ENCODE measurements around the gene RSF1.
"Not testable (repeated sequence)": the region's sequence is repeated elsewhere in the genome, so short reads cannot be mapped to it uniquely, and the experiment has no call there.

Gene RSF1

DNA sequence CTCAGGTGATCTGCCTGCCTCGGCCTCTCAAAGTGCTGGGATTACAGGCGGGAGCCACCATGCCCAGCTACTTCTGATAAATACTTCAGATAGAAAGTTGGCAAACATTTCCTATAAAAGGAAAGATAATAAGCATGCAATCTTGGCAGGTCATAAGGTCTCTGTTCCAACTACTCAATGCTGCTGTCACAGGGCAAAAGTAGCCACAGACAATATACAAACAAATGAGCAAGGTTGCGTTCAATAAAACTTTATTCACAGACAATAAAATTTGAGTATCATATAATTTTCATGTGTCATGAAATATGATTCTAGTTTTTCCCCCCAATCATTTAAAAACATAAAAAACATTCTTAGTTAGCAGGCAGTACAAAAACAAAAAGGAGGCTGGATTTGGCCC, 129.9 kb downstream of the RSF1 start:
- DNase-seq (ENCODE audit: low read depth), result no peak

DNA sequence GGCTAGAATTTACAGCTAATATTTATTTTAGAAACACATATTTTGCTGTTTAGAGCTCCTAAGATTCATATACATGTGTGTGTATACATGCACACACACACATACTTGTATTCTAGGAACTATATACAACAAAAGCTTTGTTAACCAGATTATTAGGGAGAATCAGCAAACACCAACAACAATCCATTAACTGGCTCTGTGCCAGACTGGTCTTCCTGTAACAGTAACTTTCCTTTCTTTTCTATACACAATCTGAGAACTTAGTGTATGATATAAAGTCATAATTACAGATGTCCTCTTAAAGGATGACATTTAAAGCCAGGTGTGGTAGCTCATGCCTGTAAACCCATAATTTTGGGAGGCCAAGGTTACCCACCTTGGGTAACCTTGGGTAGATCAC, 133.4 kb downstream of the RSF1 start:
- no peak for DNase-seq (ENCODE audit: low read depth)

DNA sequence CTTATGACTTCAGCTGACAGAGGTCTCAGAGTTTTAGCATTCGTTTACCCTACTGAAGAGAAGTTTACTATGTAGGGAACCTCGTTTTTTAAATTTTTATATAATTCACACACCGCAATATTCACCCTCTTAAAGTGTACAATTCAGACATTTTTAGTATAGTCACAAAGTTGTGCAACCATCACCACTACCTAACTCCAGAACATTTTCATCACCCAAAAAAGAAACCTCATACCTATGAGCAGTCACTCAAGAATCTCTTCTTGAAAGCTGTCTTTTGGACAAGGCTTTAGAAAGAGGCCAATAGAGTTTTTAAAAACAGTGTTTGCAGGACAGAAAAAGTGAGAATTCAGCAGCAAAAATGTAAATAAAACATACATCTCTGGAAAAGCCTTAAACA, 143.4 kb downstream of the RSF1 start:
- DNase-seq (ENCODE audit: low read depth), result no peak

DNA sequence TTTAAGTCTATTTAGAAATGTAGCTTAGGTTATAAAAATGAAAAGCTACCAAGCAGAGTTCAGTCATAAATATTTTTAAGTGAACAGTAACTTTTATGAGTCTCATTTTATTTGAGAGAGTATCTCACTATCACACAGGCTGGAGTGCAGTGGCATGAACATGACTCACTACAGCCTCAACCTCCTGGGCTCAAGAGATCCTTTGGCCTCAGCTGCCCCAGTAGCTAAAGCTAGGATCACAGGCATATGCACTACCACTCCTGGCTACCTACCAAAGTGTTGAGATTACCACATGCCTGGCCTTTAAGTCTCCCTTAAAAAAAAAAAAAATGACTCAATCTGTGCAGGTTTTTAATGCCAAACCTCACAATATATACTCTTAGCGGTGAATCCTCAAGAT, 148.3 kb downstream of the RSF1 start:
- DNase-seq (ENCODE audit: low read depth), result no peak

DNA sequence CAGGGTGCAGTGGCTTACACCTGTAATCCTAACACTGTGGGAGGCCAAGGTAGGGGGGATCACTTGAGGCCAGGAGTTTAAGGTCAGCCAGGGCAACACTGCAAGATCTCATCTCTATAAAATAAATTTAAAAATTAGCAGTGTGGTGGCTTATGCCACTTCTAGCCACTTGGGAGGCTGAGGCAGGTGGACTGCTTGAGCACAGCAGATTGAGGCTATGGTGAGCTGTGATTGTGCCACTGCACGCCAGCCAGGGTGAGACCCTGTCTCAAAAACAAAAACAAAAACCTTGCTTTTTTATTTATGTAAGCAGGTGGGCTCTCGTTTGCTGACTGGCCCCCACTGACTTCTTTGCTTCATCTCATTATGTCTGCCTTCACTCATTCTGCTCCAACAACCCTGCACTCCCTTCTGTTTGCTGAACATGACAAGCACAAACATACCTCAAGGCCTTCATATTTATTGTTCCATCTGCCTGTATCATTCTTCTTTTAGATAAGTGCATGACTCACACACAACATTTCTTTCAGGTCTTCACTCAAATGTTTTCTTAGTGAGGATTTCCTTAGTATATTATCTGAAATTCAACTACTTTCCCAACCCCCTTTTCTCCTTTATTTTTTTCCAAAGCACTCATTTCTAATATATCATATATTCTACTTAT, 150.5 kb downstream of the RSF1 start:
- no peak for DNase-seq (ENCODE audit: low read depth)

DNA sequence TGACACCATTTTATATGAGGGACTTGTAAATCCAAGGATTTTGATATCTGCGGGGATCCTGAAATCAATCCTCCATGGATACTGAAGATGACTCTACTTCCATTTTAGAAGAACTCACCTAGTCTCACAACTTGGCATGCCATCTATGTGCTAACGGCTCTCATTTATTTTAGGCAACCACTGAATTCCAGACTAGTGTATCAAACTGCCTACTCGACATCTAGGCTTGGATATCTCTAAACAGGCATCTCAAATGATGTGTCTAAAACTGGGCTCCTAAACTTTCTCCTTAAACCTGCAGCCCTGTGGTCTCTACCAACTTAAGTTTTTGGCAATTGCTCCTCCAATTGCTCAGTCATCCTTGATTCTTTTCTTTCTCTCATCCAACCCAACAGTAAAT, 151.8 kb downstream of the RSF1 start:
- no peak for DNase-seq (ENCODE audit: low read depth)

DNA sequence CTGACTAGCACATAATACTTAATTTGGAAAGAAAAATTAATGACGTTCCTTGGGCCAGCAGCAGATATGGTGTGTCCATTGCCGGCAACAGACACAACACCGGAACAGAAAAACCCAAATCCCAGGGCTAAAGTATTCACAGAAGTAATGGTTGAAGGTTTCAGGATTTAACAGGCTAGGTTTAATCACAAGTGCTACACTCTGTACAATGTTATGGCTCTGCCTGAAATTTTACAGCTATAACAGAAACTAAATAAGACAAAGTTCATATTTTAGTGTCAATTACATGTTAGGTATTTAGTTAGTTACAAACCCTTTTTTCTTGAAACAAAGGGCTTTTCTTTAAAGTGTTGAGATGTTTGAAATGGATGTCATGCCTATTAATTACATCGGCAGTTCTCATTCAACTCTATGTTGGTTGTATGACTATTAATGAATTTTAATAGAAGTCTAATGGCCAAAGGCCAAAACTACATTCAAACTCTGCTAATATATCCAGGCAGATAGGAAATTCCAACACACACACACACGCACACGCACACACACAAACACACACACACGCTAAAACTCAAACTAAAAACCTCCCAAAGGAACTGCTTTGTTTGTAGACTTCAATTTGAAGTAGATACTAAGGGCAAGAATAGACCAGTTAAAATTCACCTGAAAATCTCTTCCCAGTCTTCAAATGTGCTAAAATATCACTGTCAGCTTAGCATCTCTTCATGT, 155.1 kb downstream of the RSF1 start:
- no peak for DNase-seq (ENCODE audit: low read depth)

DNA sequence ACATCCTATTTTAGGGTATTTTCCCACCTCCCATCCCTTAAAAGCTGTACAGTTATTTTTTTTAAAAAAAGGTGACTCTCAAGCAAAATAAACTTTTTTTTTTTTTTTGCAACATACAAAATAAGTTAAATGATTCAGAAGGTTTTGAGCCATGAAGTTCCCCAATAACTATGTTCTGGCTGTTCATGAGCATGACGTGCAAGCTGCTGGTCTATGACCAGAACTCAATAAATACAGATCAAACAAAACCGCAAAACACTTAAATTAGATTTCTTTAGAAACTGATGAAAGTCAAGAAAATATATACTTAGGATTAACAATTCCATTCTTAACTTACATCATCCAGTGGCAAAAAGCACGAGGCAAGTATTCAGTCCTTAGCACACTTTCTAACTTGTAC, 158.9 kb downstream of the RSF1 start:
- DNase-seq (ENCODE audit: low read depth), result no peak

DNA sequence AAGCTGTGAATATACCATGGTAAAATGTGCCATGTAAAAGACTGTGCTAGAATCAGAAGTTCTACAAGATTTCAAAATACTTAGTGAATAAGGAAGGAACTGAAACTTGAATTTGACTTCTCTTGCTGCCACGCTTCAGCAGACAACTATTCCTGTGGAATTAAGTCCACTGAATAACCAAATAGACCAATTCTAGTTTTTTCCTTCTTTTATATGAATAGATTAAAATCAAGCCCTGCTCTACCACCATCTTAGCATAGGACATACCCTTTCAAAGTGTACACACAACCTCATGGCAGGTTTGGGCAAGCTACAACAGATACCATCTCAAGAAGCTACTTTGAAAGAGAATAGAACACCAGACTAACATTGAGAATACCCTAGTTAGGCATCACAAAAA, 159.6 kb downstream of the RSF1 start:
- DNase-seq (ENCODE audit: low read depth), result no peak

DNA sequence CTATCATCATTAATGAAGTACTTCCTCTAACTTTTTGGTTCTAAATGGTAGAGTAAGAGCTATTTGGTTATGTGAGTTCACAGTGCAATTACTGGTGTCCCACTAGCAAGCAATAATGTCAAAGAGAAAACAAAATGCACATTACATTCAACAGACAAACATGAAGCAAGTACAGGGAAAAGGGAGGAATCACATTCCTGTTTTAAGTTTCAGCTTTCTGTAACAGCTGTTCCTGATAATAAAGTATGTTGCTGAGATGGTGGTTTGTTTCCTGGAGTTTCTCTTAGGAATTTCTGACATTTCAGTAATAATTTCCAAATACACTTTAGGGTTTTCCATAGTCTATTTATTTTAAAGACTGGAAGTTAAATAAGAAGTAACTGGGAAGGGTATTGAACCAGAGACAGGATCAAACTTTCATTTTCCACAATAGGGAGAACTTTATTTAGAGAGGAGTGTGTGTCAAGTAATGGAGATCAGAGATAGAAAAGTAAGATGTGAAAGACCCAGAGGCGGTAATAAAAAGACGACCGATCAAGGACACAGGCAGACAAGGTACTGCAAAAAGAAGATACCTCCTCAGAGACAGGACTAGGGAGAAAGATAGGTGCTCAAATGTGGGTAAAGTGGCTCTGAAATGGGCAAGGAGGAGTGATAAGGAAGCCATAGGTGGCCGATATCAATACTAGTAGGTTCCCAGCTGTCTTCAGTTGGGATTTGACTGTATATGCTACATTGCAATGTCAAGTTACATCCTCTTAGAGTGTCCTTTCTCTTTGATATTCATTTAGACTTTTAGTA, 162.1 kb downstream of the RSF1 start:
- DNase-seq (ENCODE audit: low read depth), result no peak

DNA sequence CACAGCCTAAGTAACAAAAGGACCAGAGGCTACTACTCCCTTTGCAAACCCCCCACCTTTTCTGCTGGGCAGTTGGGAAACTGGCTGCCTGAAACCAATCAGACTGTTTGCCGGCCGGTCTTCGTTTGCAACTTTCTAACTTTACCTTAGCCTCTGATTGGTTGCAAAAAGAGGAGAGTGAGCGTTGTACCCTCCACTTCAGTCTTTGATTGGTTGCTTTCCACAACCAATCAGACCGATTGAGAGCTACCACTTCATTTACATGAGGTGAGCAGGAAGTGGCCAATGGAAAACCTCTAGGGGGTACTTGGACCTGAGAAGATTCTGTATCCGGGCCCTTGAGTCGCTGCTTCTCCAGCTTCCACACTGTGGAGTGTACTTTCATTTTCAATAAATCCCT, 164.2 kb downstream of the RSF1 start:
- DNase-seq (ENCODE audit: low read depth), result no peak

DNA sequence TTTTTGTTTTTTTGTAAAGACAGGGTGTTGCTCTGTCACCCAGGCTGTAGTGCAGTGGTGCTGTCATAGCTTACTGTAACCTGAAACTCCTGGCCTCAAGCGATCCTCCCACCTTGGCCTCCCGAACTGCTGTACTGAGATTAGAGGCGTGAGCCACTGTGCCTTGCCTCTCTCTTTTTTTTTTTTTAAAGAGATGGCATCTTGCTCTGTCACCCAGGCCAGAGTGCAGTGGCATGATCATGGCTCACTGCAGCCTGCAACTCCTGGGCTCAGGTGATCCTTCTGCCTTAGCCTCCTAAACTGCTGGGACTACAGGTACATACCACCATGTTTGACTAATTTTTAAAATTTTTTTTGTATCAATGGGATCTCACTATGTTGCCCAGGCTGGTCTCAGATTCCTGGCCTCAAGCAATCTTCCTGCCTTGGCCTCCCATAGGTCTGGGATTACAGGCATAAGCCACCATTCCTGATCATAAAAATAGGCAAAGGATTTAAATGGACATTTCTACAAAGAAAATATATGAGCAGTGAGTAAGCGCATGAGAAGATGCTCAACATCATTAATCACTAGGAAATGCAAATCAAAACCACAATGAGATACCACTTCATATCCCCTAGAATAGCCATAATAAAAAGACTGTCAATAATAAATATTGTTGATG, 165.6 kb downstream of the RSF1 start:
- DNase-seq (ENCODE audit: low read depth), result no peak

DNA sequence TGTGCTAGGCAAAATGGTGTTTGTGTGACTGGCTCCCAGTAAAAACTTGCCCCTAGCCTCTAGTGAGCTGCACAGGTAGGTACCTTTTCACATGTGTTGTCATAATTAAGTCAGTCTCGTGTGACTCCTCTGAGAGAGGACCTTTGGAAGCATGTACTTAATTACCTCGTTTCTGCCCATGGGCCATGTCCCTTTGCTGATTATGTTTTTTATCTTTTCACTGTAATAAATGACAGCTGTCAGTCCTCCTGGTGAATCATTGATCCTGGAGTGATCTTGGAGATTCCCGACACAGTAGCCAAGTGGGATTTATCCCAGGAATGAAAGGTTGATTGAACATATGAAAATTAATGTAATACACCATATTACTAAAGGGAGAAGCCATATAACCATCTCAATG, 170.4 kb downstream of the RSF1 start:
- DNase-seq (ENCODE audit: low read depth), result no peak

DNA sequence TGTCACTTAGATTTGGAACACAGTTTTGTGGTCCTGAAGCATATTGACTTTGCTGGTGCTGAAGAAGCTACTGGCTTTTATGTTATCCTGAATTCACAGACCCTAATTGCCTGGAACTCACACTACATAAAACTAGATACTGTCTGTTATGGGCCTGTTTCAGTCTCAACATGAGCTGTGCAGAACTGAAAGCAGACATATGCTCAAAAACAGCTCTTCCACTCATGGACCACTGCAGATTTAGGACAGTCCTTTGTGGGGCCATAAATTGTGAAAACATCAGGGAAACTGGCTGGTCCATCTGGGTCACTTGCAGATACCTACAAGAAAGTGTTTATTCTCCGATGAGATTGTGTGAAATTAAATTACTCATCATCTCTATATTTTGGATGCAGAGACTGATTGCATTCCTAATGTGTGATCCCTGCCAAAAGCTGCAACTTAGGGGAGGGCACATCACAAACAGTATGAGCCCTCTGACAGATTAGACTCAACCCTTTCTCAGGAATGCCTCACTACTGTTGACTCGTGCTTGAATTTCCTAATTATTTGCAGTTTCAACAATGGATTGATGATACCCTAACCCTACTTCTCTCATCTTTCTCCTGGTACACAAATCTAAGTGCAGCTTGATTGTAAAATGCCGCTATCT, 172.7 kb downstream of the RSF1 start:
- no peak for DNase-seq (ENCODE audit: low read depth)

DNA sequence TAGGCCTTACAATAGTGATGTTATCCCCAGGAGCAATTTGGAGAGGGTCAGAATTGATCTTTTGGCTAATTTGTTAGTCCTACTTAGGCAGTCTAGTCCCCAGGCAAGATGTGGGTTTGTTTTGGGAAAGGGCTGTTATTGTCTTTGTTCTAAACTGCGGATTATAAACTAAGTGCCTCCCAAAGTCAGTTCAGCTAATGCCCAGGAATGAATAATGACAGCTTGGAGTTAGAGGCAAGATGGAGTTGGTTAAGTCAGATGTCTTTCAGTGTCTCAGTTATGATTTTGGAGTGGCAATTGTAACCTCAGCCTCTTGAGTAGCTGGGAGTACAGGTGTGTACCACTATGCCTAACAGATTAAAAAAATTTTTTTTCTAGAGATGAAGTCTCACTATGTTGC, 175.6 kb downstream of the RSF1 start:
- no peak for DNase-seq (ENCODE audit: low read depth)

DNA sequence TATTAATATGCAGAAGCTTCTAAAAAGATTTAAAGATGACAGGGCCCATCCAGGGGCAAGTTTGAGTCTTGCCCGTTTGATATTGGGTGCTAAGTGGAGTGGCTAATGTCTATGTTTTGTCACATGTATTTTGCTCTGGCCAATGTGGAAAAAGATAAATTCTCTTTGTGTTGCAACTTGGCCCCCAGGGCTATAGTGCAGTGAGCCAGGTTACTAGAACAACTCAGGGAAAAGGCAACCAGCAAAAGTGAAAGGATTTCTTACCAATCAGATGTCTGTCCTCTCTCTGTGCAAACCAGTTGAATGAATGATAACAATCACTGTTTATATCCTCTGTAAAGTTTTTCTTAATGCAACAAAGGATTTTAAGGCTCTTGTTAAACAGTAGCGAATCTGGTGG, 178.3 kb downstream of the RSF1 start:
- DNase-seq (ENCODE audit: low read depth), result no peak

DNA sequence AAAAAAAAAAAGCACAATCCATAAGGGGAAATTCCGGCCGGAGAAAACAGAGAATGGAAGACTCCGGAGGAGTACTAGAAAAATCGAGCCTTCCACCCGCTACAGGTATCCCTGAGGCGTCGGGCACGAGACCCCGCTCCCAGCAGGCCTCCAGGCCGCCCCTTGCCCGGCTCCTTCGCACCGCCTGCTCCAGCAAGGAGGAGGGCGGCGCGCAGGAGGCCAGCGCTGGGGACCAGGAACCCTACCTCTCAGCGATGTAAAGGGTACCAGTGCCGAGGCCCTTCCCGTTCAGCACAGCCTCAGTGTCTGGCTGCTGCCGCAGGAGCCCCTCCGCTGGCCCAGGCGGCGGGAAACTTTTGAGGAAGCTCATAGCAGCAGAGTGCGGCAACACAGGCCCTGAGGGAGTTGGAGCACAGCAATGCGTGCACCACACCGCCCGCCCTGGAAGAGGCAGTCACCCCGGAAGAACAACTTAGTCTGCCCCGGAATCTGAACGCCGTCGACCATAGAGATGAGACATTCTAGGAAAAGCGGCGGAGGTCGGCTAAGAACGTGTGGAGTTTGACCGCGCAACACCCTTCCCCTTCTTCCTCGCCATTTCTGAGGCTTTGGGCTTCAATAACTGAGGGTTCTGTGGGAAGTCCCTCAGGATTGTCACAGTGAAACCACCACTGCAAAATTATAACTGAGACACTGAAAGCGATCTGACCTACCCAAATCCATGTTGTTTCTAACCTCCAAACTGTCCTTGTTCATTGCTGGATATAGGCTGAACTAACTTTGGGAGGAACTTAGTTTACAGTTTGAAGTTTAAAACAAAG, 183.0 kb downstream of the RSF1 start, which contains the start of gene CLNS1A:
Gene CLNS1A, minus strand, starts transcription at position 450 of the 821 bp plus-strand sequence. Its CDS starts 80 bp downstream, at position 370.
- DNase-seq (ENCODE audit: low read depth), result peak; percentile 50

DNA sequence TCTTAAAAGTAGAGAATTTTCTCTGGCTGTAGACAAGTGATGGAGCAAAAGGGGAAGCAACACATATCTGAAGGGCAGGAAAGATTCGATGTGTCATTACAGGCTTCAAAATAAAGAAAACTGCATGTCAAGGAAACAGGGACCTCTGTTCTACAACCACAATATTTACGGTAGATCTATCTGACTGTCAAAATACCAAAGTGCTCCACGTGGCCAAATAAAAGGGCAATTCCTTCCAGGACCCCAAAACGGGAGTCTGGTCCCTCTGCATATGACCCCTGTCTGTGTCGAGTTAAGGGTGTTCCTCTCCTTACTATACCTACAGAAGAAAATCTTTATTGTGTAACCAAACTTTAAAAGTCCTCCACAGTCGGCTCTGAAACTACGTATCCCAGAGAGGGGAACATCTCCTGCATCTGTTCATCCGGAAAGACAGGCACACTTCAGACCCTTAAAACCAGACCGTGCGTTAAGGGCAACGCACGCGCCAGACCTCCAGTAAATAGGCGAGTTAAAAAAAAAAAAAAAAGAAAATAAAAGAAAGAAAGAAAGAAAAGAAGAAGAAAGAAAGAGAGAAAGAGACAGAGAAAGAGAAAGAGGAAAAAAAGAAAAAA, 183.7 kb downstream of the RSF1 start:
- DNase-seq (ENCODE audit: low read depth), result no peak

DNA sequence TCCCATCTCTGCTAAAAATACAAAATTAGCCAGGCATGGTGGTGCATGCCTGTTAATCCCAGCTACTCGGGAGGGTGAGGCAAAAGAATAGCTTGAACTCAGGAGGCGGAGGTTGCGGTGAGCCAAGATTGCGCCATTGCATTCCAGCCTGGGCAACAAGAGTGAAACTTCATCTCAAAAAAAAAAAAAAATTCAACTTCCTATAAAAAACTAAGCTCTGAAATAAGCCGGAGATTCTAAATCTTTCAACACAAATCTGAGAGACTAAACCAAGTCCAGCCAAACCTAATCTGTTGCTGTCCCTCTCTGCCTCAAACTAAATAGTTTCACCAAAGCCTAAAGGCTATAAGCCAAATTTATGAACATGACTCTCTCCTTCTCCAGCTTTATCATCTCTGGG, 186.6 kb downstream of the RSF1 start:
- DNase-seq (ENCODE audit: low read depth), result not testable (repeated sequence)

DNA sequence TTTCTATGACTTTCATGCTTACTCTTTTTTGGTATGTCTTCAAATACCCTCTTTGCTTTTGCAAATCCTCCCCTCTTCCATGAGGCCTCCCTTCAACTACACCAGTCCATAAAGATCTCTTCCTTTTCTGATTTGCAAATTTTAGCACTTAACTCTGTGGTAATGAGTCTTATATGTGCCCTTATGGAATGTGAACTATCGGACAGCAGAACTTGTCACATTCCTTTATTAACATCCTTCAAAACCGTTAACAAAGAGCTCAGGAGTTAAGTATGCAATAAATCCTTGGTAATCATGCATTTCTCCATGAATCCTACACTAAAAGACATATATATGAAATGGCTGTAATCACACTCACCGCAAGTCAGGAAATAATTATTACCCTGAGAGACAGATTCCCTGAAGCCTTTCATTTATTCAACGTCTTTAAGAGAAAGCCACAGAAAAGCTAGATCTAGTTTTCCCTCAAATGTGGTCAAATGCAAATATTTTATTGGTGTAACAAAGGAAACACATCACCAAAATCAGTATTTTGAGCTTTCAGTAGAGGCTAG, 190.3 kb downstream of the RSF1 start:
- no peak for DNase-seq (ENCODE audit: low read depth)

Measured in stimulated activated CD8-positive, alpha-beta memory T cell treated with anti-CD3 and anti-CD28 coated beads, Interleukin-15, amount 100 ng/mL, for 24 hours (primary cell).